PC-9 (cell line): ENCODE results near the gene PTPRA.

ENCODE experiments used
- EZH2 ChIP-seq: fragments of 200-600 bp; sonication (generic); IDR thresholded peaks from 2 replicates; pipeline ENCODE4 v1.8.0; 2017; ENCODE audit warnings: antibody characterized with exemption, low read depth
- TF ChIP-seq, protein P1 (sequence below): fragments of 200-600 bp; sonication (generic); conservative IDR thresholded peaks from 2 replicates; pipeline ENCODE4 v1.6.1; 2017; ENCODE audit warnings: mixed run types, antibody characterized with exemption, mild to moderate bottlenecking, moderate library complexity

- TF ChIP-seq, protein P1, sequence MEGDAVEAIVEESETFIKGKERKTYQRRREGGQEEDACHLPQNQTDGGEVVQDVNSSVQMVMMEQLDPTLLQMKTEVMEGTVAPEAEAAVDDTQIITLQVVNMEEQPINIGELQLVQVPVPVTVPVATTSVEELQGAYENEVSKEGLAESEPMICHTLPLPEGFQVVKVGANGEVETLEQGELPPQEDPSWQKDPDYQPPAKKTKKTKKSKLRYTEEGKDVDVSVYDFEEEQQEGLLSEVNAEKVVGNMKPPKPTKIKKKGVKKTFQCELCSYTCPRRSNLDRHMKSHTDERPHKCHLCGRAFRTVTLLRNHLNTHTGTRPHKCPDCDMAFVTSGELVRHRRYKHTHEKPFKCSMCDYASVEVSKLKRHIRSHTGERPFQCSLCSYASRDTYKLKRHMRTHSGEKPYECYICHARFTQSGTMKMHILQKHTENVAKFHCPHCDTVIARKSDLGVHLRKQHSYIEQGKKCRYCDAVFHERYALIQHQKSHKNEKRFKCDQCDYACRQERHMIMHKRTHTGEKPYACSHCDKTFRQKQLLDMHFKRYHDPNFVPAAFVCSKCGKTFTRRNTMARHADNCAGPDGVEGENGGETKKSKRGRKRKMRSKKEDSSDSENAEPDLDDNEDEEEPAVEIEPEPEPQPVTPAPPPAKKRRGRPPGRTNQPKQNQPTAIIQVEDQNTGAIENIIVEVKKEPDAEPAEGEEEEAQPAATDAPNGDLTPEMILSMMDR, result no peak
- TF ChIP-seq EZH2, result no peak
Observed at GRCh38 chr20:3003416-3003815, 130.1 kb downstream of the PTPRA start.
